Measurements from ENCODE around the gene CYP2B6.
A peak's percentile ranks its signal among the peaks of the same experiment; 100 is the strongest.

- TF ChIP-seq POLR2A (IDR thresholded peaks at IDR 0.05), result no peak
- TF ChIP-seq, protein P1, sequence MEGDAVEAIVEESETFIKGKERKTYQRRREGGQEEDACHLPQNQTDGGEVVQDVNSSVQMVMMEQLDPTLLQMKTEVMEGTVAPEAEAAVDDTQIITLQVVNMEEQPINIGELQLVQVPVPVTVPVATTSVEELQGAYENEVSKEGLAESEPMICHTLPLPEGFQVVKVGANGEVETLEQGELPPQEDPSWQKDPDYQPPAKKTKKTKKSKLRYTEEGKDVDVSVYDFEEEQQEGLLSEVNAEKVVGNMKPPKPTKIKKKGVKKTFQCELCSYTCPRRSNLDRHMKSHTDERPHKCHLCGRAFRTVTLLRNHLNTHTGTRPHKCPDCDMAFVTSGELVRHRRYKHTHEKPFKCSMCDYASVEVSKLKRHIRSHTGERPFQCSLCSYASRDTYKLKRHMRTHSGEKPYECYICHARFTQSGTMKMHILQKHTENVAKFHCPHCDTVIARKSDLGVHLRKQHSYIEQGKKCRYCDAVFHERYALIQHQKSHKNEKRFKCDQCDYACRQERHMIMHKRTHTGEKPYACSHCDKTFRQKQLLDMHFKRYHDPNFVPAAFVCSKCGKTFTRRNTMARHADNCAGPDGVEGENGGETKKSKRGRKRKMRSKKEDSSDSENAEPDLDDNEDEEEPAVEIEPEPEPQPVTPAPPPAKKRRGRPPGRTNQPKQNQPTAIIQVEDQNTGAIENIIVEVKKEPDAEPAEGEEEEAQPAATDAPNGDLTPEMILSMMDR (IDR thresholded peaks at IDR 0.05), result peak in 1 of 4 donors; percentile 29
Measured at GRCh38 chr19:41025871-41026270, 34.8 kb downstream of the CYP2B6 start.
